Heart right ventricle (tissue), 16 donors: ENCODE measurements around the gene SLC25A20. TPM values are rescaled to one million over a fixed set of nuclear protein-coding genes. Genes with fewer than 3 reads are reported as not detected.
A peak's percentile ranks its signal among the peaks of the same experiment; 100 is the strongest.

Source experiments
- ATAC-seq, 8 donors: fragments of 200-7000 bp; cut with Tn5 transposase; one replicate each; pipeline ENCODE4 v1.9.1; 2020; ENCODE audit warnings: mild to moderate bottlenecking in 8 of 8, moderate library complexity in 8 of 8, moderate number of reproducible peaks in 1 of 8
- DNase-seq, 2 donors: peaks; one replicate each; pipeline ENCODE4 v3.0.0-alpha.2; 2020
- H3K27ac ChIP-seq, 10 donors: fragments of 200-600 bp; sonication (generic) in 2 of 10; one replicate each; pipeline versions ENCODE4 v1.5.0 to v1.8.0; 2020 to 2022; ENCODE audit warnings: mild to moderate bottlenecking in 3 of 10
- H3K27me3 ChIP-seq, 7 donors: fragments of 200-600 bp; one replicate each; pipeline ENCODE4 v1.8.0; 2021 to 2022; ENCODE audit warnings: mild to moderate bottlenecking in 2 of 7
- H3K36me3 ChIP-seq, 9 donors: fragments of 200-600 bp; sonication (generic) in 1 of 9; one replicate each; pipeline versions ENCODE4 v1.5.0 to v1.8.0; 2020 to 2022; ENCODE audit warnings: mild to moderate bottlenecking in 2 of 9
- H3K4me1 ChIP-seq, 9 donors: fragments of 200-600 bp; sonication (generic) in 1 of 9; one replicate each; pipeline versions ENCODE4 v1.5.0 to v1.8.0; 2020 to 2022; ENCODE audit warnings: mild to moderate bottlenecking in 4 of 9
- H3K4me3 ChIP-seq, 10 donors: fragments of 200-600 bp; sonication (generic) in 2 of 10; one replicate each; pipeline versions ENCODE4 v1.5.0 to v1.8.0; 2020 to 2022; ENCODE audit warnings: mild to moderate bottlenecking in 7 of 10, moderate library complexity in 2 of 10
- H3K9me3 ChIP-seq, 11 donors: fragments of 200-600 bp in 10 of 11; sonication (generic) in 2 of 11; one replicate each; pipeline versions ENCODE4 v1.5.0 to v1.8.0; 2013 to 2022; ENCODE audit warnings: mild to moderate bottlenecking in 2 of 11, control low read depth in 1 of 11, moderate library complexity in 1 of 11
- CTCF ChIP-seq, 9 donors: fragments of 200-600 bp; sonication (generic) in 2 of 9; IDR thresholded peaks; one replicate each; pipeline versions ENCODE4 v1.5.0 to v1.8.0; 2021 to 2022; ENCODE audit warnings: antibody characterized with exemption in 9 of 9, mild to moderate bottlenecking in 5 of 9, moderate library complexity in 1 of 9
- WGBS, 2 donors: extraction: QIAGEN DNeasy Blood & Tissue Kit; methylation state at CpG; one replicate each; pipeline ENCODE4 v1.1.7; 2013; ENCODE audit warnings: inconsistent platforms in 1 of 2; 5-methylcytosine and 5-hydroxymethylcytosine counted together
- intact Hi-C, 10 donors: fragments of 100-400 bp; cut with DNase I; formaldehyde crosslinking; loops; one replicate each; pipeline versions ENCODE4 v1.11.1 to v1.14.2; 2022
- polyA plus RNA-seq, 2 donors: library from polyadenylated mRNA; stranded (reverse); fragments of 200-250 nt; gene quantifications; one replicate each; pipeline ENCODE4 v1.2.3, GENCODE V29; 2013
- total RNA-seq, 10 donors: library from RNA; stranded (reverse); fragmentation: NEBNext Ultra II Directional in 3 of 10; extraction: Animal tissue kit (Norgen Biotek cat#: 25700) in 3 of 10; gene quantifications; one replicate each; pipeline versions ENCODE4 v1.2.1 to v1.2.4, GENCODE V29; 2021 to 2023
- donor health status: Arrhythmogenic right ventricular cardiomyopathy.
- donor health status: ischemic (EF 13 %, LVEDD 7.1; RV severe dilation, severe dysfunction).
- donor health status: healthy with polysubstance abuse.
- donor health status: DM: no; HTN: yes; CAD: no.
- donor health status: DM: no; HTN: no; CAD: no.
- donor health status: ischemic (EF 25% LVEDD 6.9; RV normal size, moderate dysfunction).
- donor health status: ischemic (EF 25% LVEDD 5.7; RV mildly dilated, moderate dysfunction).
- donor health status: healthy.
- donor health status: DM: yes; HTN: yes; CAD: no.
- donor health status: Ischemic cardiomyopathy.
- donor health status: ischemic (EF 35%, LVEDD 5.7; RV mildly dilated, moderate dysfunction).
- donor health status: nonischemic (EF 11% LVEDD 7.7; RV severe dilation, severe dysfunction).
- donor health status: DM: yes; HTN: yes; CAD: no.
- donor health status: PGD.
- donor health status: ischemic (EF 29% LVEDD 5.4; RV normal size, mild dysfunction).
- donor health status: nonischemic (EF 23%, LVEDD 6.1; RV moderate dilation, normal function).

SLC25A20 gene
- total and polyA plus RNA-seq, 12 donors = 36.7 to 129 (median 70.8) TPM

GRCh38 chr3:48847053-48847503 lies 51.6 kb downstream of the SLC25A20 start:
- WGBS, 2 donors = 0% methylated on average over 42 of the region's 42 CpGs
- DNase-seq (peak; percentile 83 to 89), ATAC-seq (peak; percentile 72 to 87 (median 82))
- Histone ChIP-seq H3K27ac (peak overlapping the region; percentile 90 to 99 (median 97)), H3K36me3 (no peaks in the 10 kb centered on the region), H3K4me3 (peak overlapping the region; percentile 65 to 97 (median 87)), H3K9me3 (no peaks in the 10 kb centered on the region), H3K27me3 (no peaks in the 10 kb centered on the region), H3K4me1 (peaks cover 6 to 34% (median 24%) of the 10 kb centered on the region in 9 donors)
- TF ChIP-seq CTCF (IDR thresholded peaks at IDR 0.05) = no peak
- intact Hi-C loops = loop anchor here in 2 of 10 donors (2.0 kb wide), 2 partner anchors 72 to 106 kb away; partner anchors contain the start of gene ARIH2 (in 1 of the 2)

GRCh38 chr3:48845170-48845569 lies 53.5 kb downstream of the SLC25A20 start:
- no peaks in the 10 kb centered on the region for H3K27me3 ChIP-seq
- WGBS, 2 donors = 27 to 36% methylated on average over 2 of the region's 2 CpGs

GRCh38 chr3:48837163-48837562 lies 61.5 kb downstream of the SLC25A20 start:
- no peak for DNase-seq
- WGBS, 2 donors = 78 to 90% methylated on average over 2 of the region's 2 CpGs

More at GRCh38 chr3:48845170-48845569, 53.5 kb downstream of the SLC25A20 start:
- H3K4me1 ChIP-seq = peaks cover 6 to 34% (median 24%) of the 10 kb centered on the region in 9 donors
- DNase-seq = no peak
- ATAC-seq = no peak
- H3K27ac ChIP-seq = no peak overlapping the region
- no peaks in the 10 kb centered on the region for H3K9me3 ChIP-seq
- no peaks in the 10 kb centered on the region for H3K36me3 ChIP-seq
- intact Hi-C loops = no loop called here
- H3K4me3 ChIP-seq = peak overlapping the region in 4 of 10 donors; percentile 88 to 97 (median 91)
- no peak for TF ChIP-seq CTCF (IDR thresholded peaks at IDR 0.05)

GRCh38 chr3:48835650-48836366 lies 62.9 kb downstream of the SLC25A20 start:
- WGBS, 2 donors = 94 to 97% methylated on average over 11 of the region's 11 CpGs
- H3K27ac ChIP-seq = no peak overlapping the region
- no peaks in the 10 kb centered on the region for H3K27me3 ChIP-seq
- H3K36me3 ChIP-seq = peaks cover 0 to 25% (median 0%) of the 10 kb centered on the region in 9 donors
- DNase-seq (no peak), ATAC-seq (peak in 4 of 8 donors; percentile 15 to 52 (median 44))
- intact Hi-C loops = no loop called here
- H3K4me1 ChIP-seq = peaks cover 0 to 26% (median 8%) of the 10 kb centered on the region in 9 donors
- no peaks in the 10 kb centered on the region for H3K9me3 ChIP-seq
- no peak for TF ChIP-seq CTCF (IDR thresholded peaks at IDR 0.05)
- no peak overlapping the region for H3K4me3 ChIP-seq

More at GRCh38 chr3:48837163-48837562, 61.5 kb downstream of the SLC25A20 start:
- H3K9me3 ChIP-seq = no peaks in the 10 kb centered on the region
- H3K27ac ChIP-seq = no peak overlapping the region
- intact Hi-C loops = no loop called here
- no peak for ATAC-seq
- H3K27me3 ChIP-seq = no peaks in the 10 kb centered on the region
- TF ChIP-seq CTCF (IDR thresholded peaks at IDR 0.05) = no peak
- no peak overlapping the region for H3K4me3 ChIP-seq
- H3K4me1 ChIP-seq = peaks cover 0 to 23% (median 4%) of the 10 kb centered on the region in 9 donors
- peaks cover 0 to 25% (median 0%) of the 10 kb centered on the region in 9 donors for H3K36me3 ChIP-seq
